Stimulated activated naive CD4-positive, alpha-beta T cell treated with Interleukin-2 at 50 U/mL for 16 hours (primary cell): ENCODE measurements around the gene ANKRD11.
"Not testable (repeated sequence)": the region's sequence is repeated elsewhere in the genome, so short reads cannot be mapped to it uniquely, and the experiment has no call there.

Experiments used
- DNase-seq: peaks from one replicate; lab custom pipeline; 2025; lab: John Stamatoyannopoulos, UW

ANKRD11 gene

DNA sequence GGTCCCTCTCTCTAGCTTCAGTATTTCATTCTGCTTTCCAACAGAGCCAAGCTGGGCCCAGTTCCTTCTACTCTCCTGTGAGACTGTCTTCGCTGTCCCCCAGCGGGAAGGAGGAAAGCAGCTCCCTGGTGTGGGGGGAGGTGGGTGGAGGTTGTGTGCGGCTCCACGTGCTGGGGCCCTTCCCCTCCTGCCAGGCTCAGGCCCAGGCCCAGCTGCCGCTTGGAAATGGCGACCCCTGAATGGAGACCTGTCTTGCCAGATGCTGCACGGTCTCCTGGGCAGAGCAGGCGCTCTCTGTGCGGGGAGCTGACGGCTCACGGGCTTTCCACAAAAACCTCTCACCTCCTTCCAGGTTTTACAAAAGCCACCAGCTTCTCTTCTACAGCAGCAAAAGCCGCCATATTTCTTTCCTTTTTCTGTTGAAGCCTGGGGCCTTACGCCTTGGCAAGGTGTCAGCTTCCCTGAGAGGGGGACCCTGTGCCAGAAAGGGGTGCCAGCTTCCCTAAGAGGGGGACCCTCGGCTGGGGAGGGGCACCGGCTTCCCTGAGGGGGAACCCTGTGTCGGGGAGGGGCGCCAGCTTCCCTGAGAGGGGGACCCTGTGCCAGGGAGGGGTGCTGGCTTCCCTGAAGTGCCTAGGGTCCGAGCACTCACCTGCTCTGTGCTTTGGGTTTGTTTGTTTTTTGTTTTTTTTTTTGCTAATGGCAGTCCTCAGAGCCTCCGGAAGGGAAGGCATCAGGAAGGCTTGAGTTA is 225.4 kb downstream of the ANKRD11 start:
- no peak for DNase-seq

DNA sequence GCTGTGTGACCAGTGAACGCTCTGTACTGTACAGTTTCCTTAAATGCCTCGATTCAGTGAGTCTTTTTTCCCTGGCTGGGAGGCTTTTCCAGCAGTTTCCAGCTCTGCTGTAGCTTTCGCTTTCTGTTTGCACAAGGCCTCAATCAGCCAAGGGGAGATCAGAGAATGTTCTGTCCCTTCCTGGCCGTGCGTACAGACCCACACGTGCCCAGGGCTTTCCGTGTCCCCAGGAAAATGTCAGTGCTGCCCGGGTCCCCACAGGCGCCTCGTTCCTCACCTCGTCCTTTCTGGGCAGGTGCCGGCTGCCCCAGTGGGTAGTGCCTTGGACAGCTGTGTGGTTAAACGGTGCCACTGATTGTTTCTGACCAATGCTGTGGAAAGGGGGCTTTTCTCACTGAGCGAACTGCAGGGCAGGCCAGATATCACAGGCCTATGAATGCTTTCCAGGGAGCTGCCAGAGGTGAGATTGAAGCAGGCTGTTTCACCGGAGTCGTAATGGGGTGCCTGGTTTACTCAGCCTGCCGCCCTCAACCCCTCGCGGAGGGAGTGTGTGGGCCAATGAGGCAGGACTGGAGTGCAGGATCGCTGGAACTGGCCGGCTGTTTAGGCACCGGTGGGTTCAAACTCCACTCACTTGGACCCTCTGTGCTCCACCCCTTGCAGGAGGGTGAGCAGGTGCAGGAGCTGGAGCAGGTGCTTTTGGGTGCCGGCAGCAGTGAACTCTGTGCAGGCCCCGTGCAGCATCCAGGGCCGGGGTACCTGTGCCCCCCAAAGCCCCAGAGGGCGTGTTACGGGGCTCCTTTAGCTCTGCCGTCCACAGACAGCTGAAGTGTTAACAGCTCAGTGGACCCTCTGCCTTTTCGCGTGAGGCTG is 228.4 kb downstream of the ANKRD11 start:
- no peak for DNase-seq

DNA sequence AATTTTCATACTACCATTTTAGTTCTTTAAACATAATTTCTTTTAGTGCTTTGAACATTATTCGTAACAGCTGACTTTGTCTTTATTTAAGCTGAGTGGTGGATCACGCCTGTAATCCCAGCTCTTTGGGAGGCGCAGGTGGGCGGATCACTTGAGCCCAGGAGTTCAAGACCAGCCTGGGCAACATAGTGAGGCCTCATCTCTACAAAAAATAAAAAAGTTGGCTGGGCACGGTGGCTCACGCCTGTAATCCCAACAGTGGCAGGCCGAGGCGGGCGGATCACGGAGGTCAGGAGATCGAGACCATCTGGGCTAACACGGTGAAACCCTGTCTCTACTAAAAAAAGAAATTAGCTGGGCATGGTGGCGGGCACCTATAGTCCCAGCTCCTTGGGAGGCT is 230.5 kb downstream of the ANKRD11 start:
- not testable (repeated sequence) for DNase-seq

DNA sequence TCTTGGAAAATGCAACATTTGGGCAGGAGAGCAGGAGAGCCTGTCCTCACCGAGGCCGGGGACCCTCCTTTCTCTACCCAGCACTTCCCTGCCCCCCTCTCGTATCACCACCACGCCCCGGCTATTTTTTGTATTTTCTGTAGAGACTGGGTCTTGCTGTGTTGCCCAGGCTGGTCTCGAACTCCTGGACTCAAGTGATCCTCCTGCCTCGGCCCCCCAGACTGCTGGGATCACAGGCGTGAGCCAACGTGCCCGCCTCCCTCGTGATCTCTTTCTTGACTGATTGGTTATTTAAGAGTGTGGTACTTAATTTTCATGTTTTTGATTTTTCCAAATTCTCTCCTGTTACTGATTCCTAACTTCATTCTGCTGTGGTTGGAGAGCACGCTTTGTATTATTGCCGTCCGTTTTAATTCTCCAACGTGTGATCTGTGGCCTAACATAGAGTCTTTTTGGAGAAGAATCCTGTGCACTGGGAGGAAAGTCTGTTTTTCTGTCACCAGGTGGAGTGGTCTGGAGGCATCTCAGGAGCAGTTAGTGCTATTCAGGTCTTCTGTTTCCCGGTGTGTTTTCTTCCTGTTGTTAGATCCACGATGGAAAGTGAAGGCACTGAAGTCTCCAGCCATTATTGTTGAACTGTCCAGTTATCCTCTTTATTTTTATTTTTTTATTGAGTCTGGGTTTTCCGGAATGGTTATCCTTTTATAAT is 232.4 kb downstream of the ANKRD11 start:
- no peak for DNase-seq

DNA sequence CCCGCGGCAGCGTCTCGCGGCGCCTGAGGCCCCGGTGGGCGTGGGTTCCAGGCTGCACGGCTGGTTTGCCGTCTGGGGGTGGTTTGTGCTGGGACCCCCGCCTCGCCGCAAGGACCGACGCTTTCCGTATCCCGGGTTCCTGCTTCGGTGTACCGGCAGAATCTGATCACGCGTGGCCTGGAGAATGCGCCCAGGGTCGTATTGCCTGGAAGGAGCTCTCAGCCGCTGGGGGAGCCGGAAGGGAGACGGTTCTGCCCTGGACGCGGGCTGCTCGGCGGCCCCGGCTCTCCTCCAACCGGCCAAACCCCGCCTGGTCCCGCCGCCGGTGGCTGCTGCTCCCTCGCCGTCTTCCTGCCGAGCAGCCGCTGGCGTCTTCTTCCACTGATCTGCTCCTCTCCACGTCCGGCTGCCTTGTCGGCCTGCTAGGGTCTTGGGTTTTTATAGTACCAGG is 233.1 kb downstream of the ANKRD11 start:
- no peak for DNase-seq

DNA sequence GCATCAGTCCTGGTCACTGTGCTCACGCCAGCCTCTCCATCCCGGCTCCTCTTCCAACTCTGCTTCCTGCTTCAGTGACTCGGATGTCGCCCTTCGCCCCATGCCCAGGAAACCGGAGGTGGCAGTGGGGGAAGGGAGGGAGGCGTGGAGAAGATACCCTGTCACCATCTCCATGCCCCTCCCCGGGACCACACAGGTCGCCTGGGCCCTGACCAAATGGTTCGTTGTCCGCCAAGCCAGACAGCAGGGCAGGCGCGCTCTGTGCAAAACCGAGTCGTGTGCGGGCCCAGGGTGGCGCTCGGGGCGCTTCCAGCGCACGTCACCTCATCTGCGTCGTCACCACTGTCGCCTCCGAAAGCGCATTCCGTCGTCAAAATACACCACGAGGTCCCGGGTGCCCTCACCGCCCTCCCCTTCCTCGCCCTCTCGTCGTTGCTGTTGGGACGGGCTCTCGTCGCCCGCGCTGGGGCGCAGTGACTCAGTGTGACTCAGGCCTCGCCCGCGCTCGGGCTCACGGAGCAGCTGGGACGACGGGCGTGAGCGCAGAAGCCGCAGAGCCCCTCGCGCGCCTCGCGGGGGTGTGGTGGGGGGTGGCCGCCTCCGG is 233.6 kb downstream of the ANKRD11 start:
- peak; percentile 82 for DNase-seq

DNA sequence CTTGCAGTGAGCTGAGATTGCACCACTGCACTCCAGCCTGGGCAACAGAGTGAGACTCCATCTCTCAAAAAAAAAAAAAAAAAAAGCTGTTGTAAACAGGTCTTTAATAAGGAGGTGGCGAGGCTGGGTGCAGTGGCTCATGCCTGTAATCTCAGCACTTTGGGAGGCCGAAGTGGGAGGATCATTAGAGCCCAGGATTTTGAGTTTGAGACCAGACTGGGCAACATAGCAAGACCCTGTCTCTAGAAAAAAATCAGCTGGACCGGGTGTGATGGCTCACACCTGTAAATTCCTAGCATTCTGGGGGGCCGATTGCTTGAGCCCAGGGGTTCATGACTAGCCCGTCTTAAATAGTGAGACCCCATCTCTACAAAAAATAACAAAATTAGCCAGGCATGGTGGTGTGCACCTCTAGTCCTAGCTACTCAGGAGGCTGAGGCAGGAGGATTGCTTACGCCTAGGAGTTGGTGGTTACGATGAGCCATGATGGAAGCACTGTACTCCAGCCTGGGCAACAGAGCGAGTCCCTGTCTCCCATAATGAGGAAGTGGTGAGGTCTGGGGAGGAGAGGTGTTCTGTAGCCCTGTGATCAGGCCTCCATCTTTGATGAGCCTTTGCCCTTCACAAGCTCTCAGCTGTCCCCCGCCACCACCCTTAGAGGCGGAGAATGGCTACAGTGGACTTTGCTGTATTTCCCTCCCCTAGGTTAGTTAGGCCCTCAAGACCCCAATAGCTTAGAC is 236.6 kb downstream of the ANKRD11 start:
- no peak for DNase-seq

DNA sequence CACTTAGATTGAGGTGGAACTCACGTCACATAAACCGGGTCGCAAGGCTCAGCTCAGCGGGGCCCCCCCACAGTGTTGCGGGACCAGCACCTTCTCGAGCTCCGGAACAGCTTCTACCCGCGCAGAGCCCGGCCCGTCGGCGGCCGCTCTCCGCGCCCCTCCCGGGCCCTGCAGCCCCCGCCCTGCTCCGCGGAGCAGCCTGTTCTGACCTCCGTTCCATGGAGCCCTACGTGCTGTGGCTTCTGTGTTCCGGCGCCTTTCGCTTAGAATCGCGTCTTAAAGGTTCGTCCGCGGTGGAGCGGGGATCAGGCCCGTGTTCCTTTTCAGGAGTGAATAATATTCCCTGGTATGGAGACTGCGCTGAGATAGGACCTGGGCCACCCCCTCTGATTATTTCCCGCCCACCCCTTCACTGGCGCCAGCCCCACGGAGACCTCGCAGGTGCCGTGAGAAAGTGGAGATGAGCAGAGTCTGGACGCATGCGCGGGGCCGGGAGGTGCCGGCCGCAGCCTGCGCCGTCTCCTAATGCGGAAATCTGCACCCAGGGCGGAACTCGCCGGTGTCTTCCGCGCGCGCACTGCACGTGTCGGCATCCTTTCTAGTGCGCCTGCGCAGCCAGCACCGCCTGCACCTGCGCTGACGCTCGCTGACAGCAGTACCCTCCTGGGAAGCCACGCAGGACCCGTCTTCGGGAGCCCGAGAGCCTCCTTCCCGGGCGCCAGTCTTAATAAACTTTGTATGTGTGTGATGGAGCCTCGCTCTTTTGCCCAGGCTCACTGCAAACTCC is 242.0 kb downstream of the ANKRD11 start:
- DNase-seq = no peak

DNA sequence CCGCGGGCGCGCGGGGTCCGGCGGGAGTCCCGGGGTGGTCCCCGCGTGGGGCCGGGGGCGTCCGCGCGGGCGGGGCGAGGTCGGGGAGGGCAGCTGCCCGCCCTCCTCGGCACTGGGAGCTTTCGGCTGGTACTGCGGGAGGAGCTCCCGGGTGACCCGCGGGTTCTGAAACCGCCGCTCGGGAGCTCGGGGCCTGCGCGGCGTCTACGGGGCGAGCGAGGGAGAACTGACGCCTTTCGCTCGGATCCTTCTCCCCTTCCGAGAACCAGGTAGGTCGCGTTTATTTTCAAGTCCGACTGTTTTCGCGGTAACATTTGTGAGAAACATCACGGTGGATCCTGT is 242.7 kb downstream of the ANKRD11 start:
- not testable (repeated sequence) for DNase-seq

DNA sequence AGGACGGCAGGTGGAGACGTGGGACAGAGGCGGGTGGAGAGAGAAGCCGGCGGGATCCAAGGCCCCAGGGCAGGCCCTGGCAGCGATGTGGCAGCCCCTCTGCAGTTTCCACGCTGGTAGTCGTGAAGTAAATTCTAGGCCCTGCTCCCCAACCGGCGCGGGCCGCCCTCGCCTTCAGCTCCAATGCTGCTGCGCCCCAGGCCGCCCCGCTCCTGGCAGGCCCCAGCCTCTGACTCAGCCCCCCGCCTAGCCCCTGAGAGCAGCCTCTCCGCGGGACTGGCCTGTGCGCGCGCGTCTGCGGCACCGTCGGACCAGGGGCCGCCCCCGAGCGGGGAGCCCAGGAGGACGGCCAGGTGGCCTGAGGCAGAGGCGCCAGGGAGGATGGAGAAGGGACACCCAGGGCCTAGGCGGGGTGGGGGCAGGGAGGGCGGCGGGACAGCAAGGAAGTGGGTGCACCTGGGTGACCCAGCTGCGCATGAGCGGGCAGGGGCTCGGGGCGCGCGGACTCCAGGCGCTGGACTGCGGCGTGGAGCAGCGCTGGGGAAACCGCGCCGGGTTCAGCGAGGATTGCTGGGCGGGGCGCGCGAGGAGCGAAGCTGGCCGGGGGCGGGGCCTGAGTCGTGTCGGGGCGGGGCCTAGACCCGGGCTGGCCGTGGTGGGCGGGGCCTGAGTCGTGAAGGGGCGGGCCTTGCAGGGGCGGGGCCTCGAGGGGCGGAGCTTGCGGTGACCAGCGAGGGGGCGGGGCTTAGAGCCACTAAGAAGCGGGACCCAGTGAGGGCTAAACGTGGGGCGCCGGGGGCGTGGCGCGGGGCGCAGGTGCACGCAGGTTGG is 243.2 kb downstream of the ANKRD11 start:
- peak; percentile 89 for DNase-seq

DNA sequence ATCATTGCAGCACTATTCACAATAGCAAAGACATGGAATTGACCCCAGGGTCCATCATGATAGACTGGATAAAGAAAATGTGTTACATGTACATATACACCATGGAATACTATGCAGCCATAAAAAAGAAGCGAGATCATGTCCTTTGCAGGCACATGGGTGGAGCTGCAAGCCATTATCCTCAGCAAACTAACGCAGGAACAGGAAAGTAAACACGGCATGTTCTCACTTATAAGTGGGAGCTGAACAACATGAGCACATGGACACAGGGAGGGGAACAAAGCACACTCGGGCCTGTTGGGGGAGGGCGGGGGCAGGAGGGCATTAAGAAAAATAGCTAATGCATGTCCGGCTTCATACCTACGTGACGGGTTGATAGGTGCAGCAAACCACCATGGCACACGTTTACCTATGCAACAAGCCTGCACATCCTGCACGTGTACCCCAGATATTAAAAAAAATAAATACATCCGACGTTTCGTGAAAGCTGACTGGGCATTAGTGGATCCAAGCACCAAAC is 243.9 kb downstream of the ANKRD11 start:
- no peak for DNase-seq

DNA sequence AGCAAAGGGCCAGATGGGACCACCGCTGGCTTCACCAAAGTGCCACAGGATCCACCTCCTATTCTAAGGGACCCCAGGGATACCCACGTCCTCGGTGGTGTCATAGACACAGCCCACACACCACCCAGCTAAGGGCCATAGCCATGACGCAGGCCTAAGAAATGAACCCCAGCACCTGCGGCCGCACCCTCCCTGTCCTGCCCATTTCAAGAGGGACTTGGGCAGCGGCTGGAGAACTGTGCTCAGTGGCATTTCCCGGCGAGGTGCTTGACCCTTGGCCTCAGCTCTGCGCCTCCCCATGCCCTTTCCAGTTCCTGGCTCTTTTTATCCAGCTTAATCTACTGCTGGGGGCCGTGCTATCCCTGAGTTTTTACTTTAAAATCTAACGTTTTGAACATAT is 245.6 kb downstream of the ANKRD11 start:
- no peak for DNase-seq

DNA sequence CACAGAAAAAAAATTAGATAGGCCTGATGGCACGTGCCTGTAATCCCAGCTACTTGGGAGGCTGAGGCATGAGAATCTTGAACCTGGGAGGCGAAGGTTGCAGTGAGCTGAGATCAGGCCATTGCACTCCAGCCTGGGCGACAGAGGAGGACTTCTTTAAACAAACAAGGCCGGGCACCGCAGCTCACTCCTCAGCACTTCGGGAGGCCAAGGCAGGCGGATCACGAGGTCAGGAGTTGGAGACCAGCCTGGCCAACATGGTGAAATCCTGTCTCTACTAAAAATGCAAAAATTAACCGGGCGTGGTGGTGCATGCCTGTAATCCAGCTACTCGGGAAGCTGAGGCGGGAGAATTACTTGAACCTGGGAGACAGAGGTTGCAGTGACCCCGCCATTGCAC is 246.1 kb downstream of the ANKRD11 start:
- DNase-seq = not testable (repeated sequence)

DNA sequence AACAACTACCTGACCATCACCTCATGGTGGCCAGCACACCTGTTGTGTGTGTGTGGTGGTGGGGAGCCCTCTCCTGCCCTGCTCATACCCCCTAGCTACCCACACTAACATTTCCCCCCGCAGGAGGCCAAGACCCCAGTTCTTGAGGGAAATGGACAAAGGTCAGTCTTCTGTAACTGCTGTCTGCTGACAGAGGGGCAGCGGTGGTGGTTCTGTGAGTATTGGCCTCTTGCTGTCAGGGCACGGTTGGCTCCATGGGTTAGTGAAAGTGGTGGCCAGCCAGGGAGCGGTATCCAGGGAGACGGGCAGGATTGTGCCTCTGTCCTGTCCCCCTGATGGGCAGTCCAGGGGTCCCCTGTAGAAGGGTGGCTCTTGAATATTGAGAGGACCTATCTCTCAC is 246.7 kb downstream of the ANKRD11 start:
- DNase-seq = no peak

DNA sequence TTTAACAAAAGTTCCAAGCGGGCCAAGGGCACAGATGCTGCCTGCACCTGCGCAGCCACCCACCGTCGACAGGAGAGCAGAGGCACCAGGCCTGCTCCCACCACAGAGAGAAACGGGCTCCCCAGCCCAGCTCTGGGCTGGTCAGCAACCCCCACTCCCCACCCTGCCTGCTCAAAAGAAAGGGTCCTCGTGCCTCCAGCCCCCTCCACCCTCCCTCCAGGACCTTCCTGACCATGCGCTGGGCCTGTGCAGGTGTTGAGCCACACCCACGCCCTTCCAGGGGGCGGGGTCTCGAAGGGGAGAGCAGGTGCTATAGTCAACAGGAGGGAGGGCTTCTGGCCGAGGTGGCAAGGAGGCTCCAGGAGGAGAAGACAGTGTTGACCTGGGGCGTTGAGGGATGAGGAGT is 247.6 kb downstream of the ANKRD11 start:
- no peak for DNase-seq

DNA sequence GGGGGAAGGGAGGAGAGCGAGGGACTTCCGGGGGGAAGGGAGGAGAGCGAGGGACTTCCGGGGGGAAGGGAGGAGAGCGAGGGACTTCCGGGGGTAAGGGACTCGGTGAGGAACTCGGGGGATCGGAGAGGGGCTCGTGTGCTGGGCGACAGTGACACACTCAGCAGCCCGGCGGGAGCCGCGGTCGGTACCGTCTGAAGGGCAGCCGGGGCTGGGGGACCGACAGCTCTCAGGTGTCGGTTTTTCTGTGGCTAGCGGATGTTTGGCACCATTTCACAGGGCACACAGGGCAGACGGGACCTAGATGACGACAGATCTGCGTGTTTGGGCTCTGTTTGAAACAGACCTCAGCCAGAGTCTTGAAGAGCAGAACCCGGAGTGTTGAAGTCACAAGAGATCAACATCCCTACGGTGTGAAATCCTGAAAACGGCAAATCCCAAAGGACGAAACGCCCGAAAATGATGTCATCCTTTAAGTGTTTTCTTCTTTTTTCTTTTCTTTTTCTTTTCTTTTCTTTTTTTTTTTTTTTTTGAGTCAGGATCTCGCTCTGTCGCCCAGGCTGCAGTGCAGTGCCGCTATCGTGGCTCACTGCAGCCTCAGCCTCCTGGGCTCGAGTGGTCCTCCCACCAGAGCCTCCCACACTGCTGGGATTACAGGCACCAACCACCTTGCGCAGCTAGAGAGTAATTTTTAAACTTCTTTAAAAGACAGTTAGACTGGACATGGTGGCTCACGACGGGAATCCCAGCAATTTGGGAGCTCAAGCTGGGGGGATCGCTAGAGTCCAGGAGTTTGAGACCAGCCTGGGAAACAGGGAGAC is 249.0 kb downstream of the ANKRD11 start:
- DNase-seq = peak; percentile 86

DNA sequence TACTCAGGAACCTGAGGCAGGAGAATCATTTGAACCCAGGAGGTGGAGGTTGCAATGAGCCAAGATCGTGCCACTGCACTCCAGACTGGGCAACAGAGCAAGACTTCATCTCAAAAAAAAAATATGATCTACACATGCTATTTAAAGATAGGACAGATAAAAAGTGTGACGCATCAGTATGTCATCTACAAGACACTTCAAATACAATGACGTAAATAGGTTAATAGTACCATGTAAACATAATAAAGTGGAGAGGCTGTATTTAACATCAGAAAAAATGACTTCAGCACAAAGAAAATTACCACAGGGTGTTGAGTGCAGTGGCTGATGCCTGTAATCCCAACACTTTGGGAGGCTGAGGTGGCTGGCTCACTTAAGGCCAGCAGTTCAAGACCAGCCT is 252.6 kb downstream of the ANKRD11 start:
- no peak for DNase-seq

DNA sequence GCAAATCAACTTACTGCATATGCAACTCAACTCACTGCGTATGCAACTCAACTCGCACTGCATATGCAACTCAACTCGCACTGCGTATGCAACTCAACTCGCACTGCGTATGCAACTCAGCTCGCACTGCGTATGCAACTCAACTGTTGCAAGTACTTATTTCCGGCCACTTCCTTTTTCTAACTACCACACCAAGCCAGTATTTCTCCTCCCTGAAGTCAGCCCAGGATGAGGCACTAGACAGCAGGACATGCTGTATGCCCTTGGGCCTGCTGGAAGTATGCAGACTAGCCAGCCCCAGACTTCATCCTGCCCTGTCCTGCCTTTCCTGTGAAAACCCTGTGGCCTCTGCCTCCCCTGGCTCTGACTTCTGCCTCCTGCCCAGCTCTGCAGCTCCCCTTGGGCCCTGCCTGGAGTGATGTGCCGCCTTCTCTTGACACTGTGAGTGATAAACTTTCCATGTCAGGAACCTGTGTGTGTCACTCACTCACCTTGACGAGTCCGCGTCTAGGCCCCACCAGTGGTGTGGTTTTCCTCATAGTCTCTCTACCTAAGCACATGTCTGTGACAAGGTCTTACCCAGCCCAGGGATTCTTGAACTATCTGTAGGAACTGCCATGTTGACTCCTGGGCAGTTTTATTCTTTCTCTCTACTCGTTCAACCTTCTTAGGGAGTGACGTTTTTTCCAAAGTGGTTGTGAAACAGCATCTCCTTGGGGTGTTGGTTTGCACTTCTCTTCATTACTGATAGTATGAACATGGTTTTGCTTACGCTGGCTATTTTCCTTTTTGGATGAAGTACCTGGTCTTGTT is 256.5 kb downstream of the ANKRD11 start:
- no peak for DNase-seq
